Glomerular visceral epithelial cell (primary cell): ENCODE results near the gene PRG2.
A peak's percentile ranks its signal among the peaks of the same experiment; 100 is the strongest.

ENCODE experiments used
- DNase-seq: peaks from one replicate; pipeline ENCODE4 v3.0.0-alpha.2; 2016; ENCODE audit errors: extremely low spot score

PRG2 gene, protein sequence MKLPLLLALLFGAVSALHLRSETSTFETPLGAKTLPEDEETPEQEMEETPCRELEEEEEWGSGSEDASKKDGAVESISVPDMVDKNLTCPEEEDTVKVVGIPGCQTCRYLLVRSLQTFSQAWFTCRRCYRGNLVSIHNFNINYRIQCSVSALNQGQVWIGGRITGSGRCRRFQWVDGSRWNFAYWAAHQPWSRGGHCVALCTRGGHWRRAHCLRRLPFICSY

GRCh38 chr11:57390535-57390934 is at the start of gene PRG2:
PRG2 (minus strand) TSS chr11:57390650; CDS start chr11:57389944, 706 bp downstream.
- DNase-seq = no peak

DNA sequence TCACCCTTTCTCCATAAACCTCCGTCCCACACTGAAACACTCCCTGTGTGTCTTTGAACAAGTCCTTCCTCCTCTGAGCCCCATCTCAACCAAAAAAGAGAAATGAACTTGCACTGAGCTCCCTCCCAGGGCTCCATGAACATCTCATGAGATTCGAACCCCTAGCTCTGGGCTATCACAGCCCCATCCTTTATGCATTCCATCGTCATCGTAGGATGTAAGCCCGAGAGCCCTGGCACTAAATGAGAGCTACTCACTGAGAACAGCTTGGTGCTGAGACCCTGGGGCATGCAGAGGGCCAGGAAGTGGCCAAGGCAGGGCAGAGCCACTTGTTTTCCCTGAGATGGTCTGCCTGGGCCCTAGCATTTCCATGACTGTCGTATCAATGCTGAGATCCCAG is 49.3 kb upstream of the PRG2 start:
- no peak for DNase-seq

DNA sequence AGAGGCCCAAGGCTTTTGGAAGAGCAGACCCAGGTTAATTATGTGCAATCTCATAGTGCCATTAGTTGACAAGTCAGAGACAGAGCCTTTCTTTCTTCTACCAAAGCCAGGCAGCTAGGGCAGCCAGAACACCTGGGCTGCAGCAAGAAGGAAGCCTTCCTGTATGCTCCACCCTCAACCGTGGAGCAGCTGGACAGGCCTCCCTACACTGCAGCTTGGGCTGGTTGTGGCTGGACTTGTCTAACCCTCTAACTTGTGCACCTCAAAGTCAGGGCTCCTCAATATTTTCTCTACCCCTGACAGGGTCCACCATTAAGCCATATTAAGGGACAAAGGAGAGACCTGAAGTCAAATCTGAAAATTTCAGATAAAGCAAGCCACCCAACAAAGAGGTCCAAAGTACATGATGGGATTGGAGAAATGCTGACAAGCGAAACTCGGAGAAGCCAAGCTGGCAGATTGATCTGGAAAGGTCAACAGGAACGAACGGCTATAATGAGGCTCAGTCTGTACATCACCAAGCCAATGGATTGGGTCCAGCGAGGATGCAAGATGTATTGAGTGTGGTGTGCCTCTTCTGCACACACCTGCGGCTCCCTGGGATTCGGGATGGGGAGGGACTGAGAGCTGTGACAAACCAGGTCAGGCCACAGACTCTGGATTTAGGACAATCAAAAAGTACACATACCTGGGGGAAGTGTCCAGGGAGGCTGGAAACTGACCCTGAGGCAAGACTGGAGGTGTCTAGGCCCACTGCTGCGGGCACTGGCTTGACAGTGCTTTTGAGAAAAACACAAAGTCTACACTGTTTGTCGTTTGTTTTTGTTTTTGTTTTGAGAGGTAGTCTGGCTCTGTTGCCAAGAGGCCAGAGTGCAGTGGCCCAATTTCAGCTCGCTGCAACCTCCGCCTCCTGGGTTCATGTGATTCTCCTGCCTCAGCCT is 48.2 kb upstream of the PRG2 start:
- no peak for DNase-seq

GRCh38 chr11:57436031-57436430 is 45.6 kb upstream of the PRG2 start:
- no peak for DNase-seq

DNA sequence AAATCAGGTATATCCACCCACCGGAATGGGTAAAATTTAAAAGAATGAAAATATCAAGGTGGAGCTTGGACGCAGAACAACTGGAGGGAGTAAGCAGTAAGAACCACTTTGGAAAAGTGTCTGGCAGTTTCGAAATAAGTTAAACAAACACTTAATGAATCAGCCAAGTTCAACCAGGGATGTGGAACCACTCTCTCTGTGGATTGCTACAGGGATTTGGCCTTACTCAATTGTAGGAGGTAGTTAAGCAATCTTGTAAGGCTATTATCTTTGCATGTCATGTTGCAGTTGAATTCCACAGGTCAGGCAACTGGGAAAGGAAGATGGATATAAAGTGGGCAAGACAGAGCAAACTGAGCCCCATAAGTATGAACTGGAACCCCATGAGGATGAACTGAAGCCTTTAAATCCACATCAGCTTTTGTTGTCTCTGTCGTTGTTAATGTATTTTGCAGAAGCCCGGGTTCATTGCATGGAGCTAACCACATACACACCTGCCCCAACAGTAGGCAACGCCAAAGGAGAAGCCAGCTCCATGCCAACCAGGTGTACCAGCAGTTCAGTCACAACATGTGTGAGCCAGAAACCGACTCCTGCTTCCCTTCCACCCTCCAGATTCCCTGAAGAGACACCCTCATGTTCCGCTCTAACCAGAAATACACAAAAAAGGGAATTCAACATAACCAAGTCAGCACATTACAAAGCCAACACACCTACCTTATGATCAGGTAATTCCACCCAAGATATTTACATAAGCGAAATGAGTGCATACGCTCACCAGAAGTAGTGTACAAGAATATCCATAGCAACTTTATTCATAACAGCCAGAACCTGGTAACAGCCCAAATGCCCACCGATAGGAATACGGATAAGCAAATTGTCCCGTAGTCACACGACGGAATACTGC is 44.4 kb upstream of the PRG2 start:
- peak; percentile 74 for DNase-seq

- peak; percentile 88 for DNase-seq
Measured at GRCh38 chr11:57432714-57433163, 42.3 kb upstream of the PRG2 start.

DNA sequence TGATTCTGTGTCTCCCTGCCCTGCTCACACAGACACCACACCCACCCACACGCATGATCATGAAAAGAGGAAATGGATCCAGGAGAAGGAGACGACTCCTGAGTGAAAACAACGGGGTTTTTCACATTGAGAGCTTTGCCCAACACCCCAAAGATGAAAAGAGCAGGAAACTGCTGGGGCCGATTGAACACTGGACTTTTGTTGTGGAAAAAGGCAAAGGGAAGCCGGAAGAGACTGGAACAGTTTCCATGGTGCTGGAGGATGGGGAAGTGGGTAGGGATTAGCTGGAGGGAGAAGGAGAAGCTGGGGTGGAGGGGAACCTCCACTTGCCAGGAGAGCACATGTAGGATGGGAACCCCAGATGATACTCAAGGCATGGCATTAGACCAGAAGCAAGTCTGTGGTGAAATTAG is 41.7 kb upstream of the PRG2 start:
- DNase-seq = no peak

- no peak for DNase-seq
Measured at GRCh38 chr11:57430952-57431351, 40.5 kb upstream of the PRG2 start.

DNA sequence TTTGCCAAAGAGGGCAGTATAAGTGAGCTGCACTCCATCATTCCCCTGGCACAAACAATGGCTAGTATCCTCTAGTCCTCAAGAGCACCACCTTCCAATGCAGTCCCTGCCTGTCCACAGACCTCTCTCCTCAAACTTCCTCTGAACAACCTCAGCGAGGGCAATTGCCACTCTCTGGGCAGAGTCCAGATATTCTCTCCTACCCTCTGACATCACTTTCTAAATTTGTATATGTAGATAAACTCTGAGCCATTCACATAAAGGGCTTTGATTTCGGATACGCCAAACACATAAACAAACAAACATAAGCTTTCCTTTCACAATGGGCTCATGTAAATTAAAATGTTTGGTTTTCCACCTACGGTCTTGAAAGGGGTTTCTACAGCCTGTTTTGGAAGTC is 39.5 kb upstream of the PRG2 start:
- no peak for DNase-seq

DNA sequence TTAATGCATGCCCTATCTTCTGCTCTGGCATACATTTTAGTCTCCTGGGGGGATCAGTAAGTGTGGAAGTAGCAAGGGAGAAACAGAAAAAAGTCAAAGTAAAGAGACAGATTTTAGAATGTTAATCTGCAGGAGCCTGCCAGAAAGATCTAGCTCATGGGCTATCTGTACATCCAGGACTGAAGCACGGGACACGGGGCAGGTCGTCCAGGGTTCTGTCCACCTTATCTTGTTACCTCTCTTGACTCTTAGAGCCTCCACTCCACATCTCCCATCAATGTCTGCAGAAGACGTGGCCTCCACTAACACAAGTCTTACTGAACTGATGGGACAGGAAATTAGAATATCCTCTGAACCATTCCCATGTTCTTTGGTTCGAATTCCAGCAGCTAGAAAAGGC is 38.2 kb upstream of the PRG2 start:
- DNase-seq = no peak

GRCh38 chr11:57427727-57428082 is 37.3 kb upstream of the PRG2 start:
- DNase-seq = no peak

DNA sequence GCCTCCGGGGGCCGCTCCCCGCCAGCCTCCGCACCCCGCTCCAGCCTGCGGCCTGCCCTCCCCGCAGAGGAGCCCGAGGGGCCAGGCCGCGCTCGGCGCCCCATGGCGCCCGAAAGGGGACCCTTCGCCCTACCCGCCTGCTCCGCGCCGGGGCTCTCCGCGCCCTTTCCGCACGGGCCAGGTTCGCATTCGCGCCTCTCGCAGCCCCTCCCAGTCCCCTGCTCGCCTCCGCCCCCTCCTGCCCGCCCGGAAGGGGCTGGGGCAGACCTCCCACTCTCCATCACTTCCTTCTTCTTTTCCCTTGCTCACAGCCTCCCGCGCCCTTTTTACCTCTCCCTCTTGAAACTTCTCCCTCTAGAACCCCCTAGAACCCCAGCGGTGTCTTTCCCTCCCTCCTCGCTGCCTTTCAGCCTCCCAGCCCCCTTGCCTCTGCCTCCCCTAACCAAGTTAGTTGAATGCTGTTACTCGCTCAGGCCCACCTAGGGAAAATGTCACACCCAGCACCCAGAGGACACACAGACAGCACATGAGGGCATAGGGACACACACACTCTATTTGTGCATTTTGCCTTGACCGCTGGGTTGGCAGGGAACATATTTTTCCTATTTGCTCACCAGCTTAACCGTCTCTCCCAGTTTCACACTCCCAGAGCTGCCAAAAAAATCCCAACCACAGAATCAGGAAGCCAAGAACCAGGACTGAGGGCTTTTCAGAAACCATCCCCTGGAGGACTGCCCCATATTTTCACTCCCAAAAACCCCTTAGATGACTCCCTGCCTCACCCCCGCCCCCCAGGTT is 36.7 kb upstream of the PRG2 start, which contains the start of gene SLC43A3:
TSS of gene SLC43A3 (minus strand) at position 193 of the 798 bp plus-strand sequence. CDS start 949 bp downstream, outside the sequence.
- peak; percentile 85 for DNase-seq

DNA sequence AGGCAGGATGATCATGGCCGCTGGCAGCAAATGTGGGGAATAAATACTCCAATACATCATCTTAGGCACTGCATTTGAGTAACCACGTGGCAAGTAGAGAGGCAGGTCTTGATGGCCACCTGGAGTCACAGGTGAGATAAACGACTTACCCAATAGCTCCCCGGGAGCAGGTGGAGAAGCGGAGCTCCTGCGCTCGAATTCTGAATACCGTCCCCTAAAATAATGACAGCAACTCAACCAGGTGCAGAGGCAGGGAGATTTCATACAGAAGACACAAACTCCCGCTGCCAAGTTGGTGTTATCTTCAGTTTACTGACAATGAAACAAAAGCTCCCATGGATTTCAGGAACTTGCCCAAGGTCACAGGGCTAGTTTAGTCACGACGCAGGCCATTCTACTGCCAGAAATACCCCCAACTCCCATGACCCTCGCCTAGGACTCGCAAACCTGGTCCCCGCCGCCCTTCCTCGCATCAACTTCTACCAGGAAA is 36.0 kb upstream of the PRG2 start:
- no peak for DNase-seq

GRCh38 chr11:57425565-57426438 is 35.4 kb upstream of the PRG2 start:
- DNase-seq = no peak

DNA sequence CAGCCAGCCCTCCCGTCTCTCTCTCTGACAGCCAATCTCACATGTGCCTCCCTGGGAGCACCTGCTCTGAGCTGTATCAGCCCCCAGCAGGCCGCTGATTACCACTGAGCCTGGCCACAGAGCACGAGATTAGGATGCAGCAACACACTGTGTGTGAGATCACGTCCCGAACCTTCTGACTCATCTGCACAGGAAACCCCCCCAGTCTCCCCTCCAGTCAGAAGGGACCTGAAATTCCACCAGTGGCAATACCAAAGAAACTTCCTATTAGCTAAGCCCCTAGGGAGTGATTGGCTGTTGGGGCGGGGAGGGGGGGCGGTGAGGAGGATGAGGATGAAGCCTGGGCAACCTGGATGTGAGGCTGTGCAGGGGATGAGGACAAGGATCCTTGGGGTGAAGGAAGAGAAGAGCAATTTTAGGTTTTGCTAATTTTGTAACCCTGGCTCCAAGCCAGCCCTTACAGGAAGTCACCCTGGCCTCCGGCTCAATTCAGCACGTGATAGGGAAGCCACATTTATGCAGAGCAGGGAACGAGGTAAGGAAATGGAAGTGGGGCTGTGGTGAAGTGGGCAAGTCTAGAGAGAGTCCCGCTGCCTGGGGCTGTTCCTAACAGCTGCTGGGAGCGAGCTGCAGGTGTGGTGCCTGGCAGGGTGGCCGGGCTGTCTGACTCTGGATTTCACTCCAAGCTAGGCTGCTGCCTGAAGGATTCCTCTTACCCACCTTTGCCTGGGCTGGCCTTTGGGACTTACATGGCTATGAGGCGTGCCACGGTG is 34.5 kb upstream of the PRG2 start:
- DNase-seq = peak; percentile 97

GRCh38 chr11:57424137-57424791 is 33.8 kb upstream of the PRG2 start:
- no peak for DNase-seq

GRCh38 chr11:57422669-57423068 is 32.2 kb upstream of the PRG2 start:
- no peak for DNase-seq

- no peak for DNase-seq
Measured at GRCh38 chr11:57421805-57422204, 31.4 kb upstream of the PRG2 start.

GRCh38 chr11:57421066-57421465 is 30.6 kb upstream of the PRG2 start:
- DNase-seq = no peak
